ENCODE measurements around the gene HERPUD1. TPM values are rescaled to one million over a fixed set of nuclear protein-coding genes. Genes with fewer than 3 reads are reported as not detected.

The HERPUD1 gene
- total and polyA plus RNA-seq, 2 of the 13 experiments (the other 11 are each of a cell fraction or from before 2014, with no cell fraction given), result 96.2 to 323 TPM

- no peaks in the 10 kb centered on the region for H3K36me3 ChIP-seq (replicated peaks in 1 of 2; ENCODE audit: control insufficient read depth in 1 of 2, insufficient read depth in 2 of 2, low read length in 2 of 2)
- H3K9me3 ChIP-seq (ENCODE audit: low read length), result no peaks in the 10 kb centered on the region
- in situ Hi-C loops (cut with HindIII; ENCODE audit: extremely low pct_ligation_motif_present, low pct_unique_long_range_greater_than_20kb) (no loop called here), intact Hi-C loops (cut with micrococcal nuclease; ENCODE audit: unreplicated experiment) (no loop called here)
- no peaks in the 10 kb centered on the region for H3K79me2 ChIP-seq (ENCODE audit: insufficient read depth, low read length)
- DNase-seq (ENCODE audit: low spot score) (no peak), FAIRE-seq (no peak), ATAC-seq (no peak)
- ChIA-PET CTCF (ENCODE audit: low intra/inter-chr PET ratio, low total read pairs) (no interaction called here), POLR2A (interaction anchor here (1.4 to 4.3 kb wide), 6 partner anchors 8 to 34 kb away, joined by 3 to 57 read pairs (median 8); partner anchors contain the start of gene HERPUD1)
- no TSS peak for BruUV-seq (replicated peaks)
- no peak overlapping the region for H3K9ac ChIP-seq (ENCODE audit: insufficient read depth, low read depth, low read length)
- no peak overlapping the region for H3K27ac ChIP-seq (ENCODE audit: extremely low read length, insufficient read depth, low read length)
- peak overlapping the region; percentile 46 for H3K4me2 ChIP-seq (ENCODE audit: low read depth, low read length)
- H2AFZ ChIP-seq (ENCODE audit: low read length), result no peak overlapping the region
- H4K20me1 ChIP-seq (ENCODE audit: insufficient read depth, low read length), result no peaks in the 10 kb centered on the region
- WGBS (ENCODE audit: low lambda C conversion rate), result 39% methylated on average over 12 of the region's 12 CpGs
- H3K27me3 ChIP-seq (ENCODE audit: control insufficient read depth in 1 of 2, insufficient read depth in 2 of 2, low read length in 2 of 2), result peaks cover 0 to 20% of the 10 kb centered on the region in 2 experiments; a peak in 2 of 5 replicates
- no peak overlapping the region for H3K4me3 ChIP-seq (replicated peaks in 1 of 3; ENCODE audit: insufficient read depth in 1 of 3, low read depth in 2 of 3, low read length in 3 of 3)
- H3K4me1 ChIP-seq (ENCODE audit: insufficient read depth, low read length), result peaks cover 46% of the 10 kb centered on the region
- TF ChIP-seq ARNT2 (CRISPR knock-in tag; IDR thresholded peaks at IDR 0.05; ENCODE audit: low read depth) (no peak), ZNF816 (CRISPR knock-in tag; IDR thresholded peaks at IDR 0.05; ENCODE audit: borderline replicate concordance) (no peak), FOXC1 (CRISPR knock-in tag; IDR thresholded peaks at IDR 0.05; ENCODE audit: borderline replicate concordance) (0 out of 2 replicates have a peak, but pooled peaks have one; percentile 29), PCBP1 (IDR thresholded peaks at IDR 0.05; ENCODE audit: borderline replicate concordance, low read depth, low read length) (no peak), GABPB1 (CRISPR knock-in tag; IDR thresholded peaks at IDR 0.05) (0 out of 2 replicates have a peak, but pooled peaks have one; percentile 4), ZZZ3 (CRISPR knock-in tag; IDR thresholded peaks at IDR 0.05; ENCODE audit: borderline replicate concordance) (no peak)
- TF ChIP-seq, protein P1, sequence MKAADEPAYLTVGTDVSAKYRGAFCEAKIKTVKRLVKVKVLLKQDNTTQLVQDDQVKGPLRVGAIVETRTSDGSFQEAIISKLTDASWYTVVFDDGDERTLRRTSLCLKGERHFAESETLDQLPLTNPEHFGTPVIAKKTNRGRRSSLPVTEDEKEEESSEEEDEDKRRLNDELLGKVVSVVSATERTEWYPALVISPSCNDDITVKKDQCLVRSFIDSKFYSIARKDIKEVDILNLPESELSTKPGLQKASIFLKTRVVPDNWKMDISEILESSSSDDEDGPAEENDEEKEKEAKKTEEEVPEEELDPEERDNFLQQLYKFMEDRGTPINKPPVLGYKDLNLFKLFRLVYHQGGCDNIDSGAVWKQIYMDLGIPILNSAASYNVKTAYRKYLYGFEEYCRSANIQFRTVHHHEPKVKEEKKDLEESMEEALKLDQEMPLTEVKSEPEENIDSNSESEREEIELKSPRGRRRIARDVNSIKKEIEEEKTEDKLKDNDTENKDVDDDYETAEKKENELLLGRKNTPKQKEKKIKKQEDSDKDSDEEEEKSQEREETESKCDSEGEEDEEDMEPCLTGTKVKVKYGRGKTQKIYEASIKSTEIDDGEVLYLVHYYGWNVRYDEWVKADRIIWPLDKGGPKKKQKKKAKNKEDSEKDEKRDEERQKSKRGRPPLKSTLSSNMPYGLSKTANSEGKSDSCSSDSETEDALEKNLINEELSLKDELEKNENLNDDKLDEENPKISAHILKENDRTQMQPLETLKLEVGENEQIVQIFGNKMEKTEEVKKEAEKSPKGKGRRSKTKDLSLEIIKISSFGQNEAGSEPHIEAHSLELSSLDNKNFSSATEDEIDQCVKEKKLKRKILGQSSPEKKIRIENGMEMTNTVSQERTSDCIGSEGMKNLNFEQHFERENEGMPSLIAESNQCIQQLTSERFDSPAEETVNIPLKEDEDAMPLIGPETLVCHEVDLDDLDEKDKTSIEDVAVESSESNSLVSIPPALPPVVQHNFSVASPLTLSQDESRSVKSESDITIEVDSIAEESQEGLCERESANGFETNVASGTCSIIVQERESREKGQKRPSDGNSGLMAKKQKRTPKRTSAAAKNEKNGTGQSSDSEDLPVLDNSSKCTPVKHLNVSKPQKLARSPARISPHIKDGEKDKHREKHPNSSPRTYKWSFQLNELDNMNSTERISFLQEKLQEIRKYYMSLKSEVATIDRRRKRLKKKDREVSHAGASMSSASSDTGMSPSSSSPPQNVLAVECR (CRISPR knock-in tag; IDR thresholded peaks at IDR 0.05; ENCODE audit: borderline replicate concordance), result peak; percentile 37; the same call in 1 of the 2 replicates
- TF ChIP-seq, protein P2, sequence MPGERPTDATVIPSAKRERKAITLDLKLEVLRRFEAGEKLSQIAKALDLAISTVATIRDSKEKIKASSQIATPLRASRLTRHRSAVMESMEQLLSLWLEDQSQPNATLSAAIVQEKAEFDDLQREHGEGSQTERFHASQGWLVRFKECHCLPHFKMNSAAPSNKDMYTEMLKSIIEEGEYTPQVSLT (CRISPR knock-in tag; IDR thresholded peaks at IDR 0.05; ENCODE audit: borderline replicate concordance, low read depth), result no peak
- TF ChIP-seq, protein P3, sequence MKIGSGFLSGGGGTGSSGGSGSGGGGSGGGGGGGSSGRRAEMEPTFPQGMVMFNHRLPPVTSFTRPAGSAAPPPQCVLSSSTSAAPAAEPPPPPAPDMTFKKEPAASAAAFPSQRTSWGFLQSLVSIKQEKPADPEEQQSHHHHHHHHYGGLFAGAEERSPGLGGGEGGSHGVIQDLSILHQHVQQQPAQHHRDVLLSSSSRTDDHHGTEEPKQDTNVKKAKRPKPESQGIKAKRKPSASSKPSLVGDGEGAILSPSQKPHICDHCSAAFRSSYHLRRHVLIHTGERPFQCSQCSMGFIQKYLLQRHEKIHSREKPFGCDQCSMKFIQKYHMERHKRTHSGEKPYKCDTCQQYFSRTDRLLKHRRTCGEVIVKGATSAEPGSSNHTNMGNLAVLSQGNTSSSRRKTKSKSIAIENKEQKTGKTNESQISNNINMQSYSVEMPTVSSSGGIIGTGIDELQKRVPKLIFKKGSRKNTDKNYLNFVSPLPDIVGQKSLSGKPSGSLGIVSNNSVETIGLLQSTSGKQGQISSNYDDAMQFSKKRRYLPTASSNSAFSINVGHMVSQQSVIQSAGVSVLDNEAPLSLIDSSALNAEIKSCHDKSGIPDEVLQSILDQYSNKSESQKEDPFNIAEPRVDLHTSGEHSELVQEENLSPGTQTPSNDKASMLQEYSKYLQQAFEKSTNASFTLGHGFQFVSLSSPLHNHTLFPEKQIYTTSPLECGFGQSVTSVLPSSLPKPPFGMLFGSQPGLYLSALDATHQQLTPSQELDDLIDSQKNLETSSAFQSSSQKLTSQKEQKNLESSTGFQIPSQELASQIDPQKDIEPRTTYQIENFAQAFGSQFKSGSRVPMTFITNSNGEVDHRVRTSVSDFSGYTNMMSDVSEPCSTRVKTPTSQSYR (CRISPR knock-in tag; IDR thresholded peaks at IDR 0.05; ENCODE audit: borderline replicate concordance), result peak; percentile 41; the same call in 1 of the 2 replicates
Observed at GRCh38 chr16:56910654-56911539, 21.0 kb upstream of the HERPUD1 start.
